ENCODE measurements around the gene QSOX2. TPM values are rescaled to one million over a fixed set of nuclear protein-coding genes. Genes with fewer than 3 reads are reported as not detected.

QSOX2 gene
- total RNA-seq, 1 experiment from 2014 or later, result 34.6 TPM

- H3K4me3 ChIP-seq (replicated peaks in 1 of 2; ENCODE audit: low read depth in 1 of 2, low read length in 2 of 2), result no peak overlapping the region
- CTCF ChIA-PET, result no interaction called here
- ATAC-seq (no peak), DNase-seq (ENCODE audit: low read depth, low spot score) (no peak)
- H3K9ac ChIP-seq (ENCODE audit: low read length), result no peak overlapping the region
- BruUV-seq (replicated peaks), result no TSS peak
- TF ChIP-seq POLR2AphosphoS5 (IDR thresholded peaks at IDR 0.05; ENCODE audit: low read depth, low read length) (no peak), SIN3A (IDR thresholded peaks at IDR 0.05; ENCODE audit: low read depth) (no peak), ZNF274 (IDR thresholded peaks at IDR 0.05; ENCODE audit: low read depth, low read length) (no peak), SRF (IDR thresholded peaks at IDR 0.05; ENCODE audit: low read depth) (no peak), CBX3 (IDR thresholded peaks at IDR 0.05; ENCODE audit: low read depth) (no peak), EGR1 (IDR thresholded peaks at IDR 0.05; ENCODE audit: low read depth) (no peak), MAX (IDR thresholded peaks at IDR 0.05) (no peak), RAD21 (IDR thresholded peaks at IDR 0.05; ENCODE audit: low read depth) (no peak), JUND (IDR thresholded peaks at IDR 0.05) (no peak), SP1 (IDR thresholded peaks at IDR 0.05; ENCODE audit: low read depth) (no peak), REST (IDR thresholded peaks at IDR 0.05; ENCODE audit: low read depth) (no peak), CTCF (IDR thresholded peaks at IDR 0.05 in 2 of 3, conservative IDR thresholded peaks at IDR 0.05 in 1 of 3; ENCODE audit: borderline replicate concordance in 1 of 3, insufficient read depth in 1 of 3, low read depth in 2 of 3, low read length in 2 of 3) (no peak), EZH2 (IDR thresholded peaks at IDR 0.05) (no peak), ZFX (IDR thresholded peaks at IDR 0.05) (no peak), POLR2A (IDR thresholded peaks at IDR 0.05; ENCODE audit: borderline replicate concordance, extremely low read depth, insufficient read depth, insufficient read length) (no peak), ZBTB33 (IDR thresholded peaks at IDR 0.05; ENCODE audit: extremely low read depth, insufficient replicate concordance, low read length) (no peak)
- peaks cover 93% of the 10 kb centered on the region for H3K79me2 ChIP-seq (ENCODE audit: insufficient read depth, low read length)
- no peak overlapping the region for H3K4me2 ChIP-seq (ENCODE audit: low read length)
- no peak overlapping the region for H3K27ac ChIP-seq (ENCODE audit: low read depth, low read length)
- H4K20me1 ChIP-seq (ENCODE audit: insufficient read depth), result peaks cover 5% of the 10 kb centered on the region; the same call in 1 of the 2 replicates
- H3K9me2 ChIP-seq (ENCODE audit: insufficient read depth), result no peaks in the 10 kb centered on the region
- peaks cover 3 to 51% of the 10 kb centered on the region in 2 experiments; a peak in 3 of 4 replicates for H3K36me3 ChIP-seq (ENCODE audit: control insufficient read depth in 1 of 2, insufficient read depth in 2 of 2, low read length in 2 of 2)
- POLR2A ChIA-PET, result no interaction called here
- intact Hi-C loops (cut with micrococcal nuclease), result loop anchor here (10.0 kb wide), 1 partner anchor 259 kb away; the partner anchor contains the start of gene UBAC1
- no peaks in the 10 kb centered on the region for H3K27me3 ChIP-seq (ENCODE audit: insufficient read depth, low read length)
- H3K9me3 ChIP-seq (ENCODE audit: control insufficient read depth in 1 of 2, insufficient read depth in 1 of 2, low read depth in 1 of 2, low read length in 2 of 2), result no peaks in the 10 kb centered on the region
- no peak overlapping the region for H2AFZ ChIP-seq (ENCODE audit: low read depth, low read length, poor library complexity, severe bottlenecking)
- RAD21 ChIA-PET (ENCODE audit: low non-redundant PET in 1 of 2, low total read pairs in 2 of 2, uncharacterized antibody in 2 of 2, unreplicated experiment in 2 of 2), result no interaction called here
- H3K4me1 ChIP-seq (ENCODE audit: control insufficient read depth in 1 of 2, insufficient read depth in 2 of 2, low read length in 2 of 2), result peaks cover 28 to 50% of the 10 kb centered on the region in 2 experiments
Measured at GRCh38 chr9:136223871-136224640, 21.6 kb downstream of the QSOX2 start.
